ENCODE data around the gene CASP9. TPM values are rescaled to one million over a fixed set of nuclear protein-coding genes. Genes with fewer than 3 reads are reported as not detected.

The CASP9 gene
- total RNA-seq (2022; extraction: Qiagen RNA extraction) = 5.3 to 6.1 TPM (median 5.6 TPM) in 5 replicates

DNA sequence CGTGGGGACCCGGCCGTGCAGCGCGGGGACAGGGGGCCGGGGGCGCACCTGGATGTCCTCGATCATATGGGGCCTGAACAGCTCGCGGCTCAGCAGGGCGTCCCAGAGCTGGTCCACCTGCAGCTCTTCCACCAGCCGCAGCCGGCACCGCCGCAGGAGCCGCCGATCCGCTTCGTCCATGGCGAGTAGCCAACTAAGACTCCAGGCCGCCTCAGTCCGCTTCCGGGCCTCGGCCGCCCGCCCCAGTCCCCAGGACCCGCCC lies at the start of gene CASP9:
TSS of gene CASP9 (minus strand) at position 195 of the 262 bp plus-strand sequence. CDS start at position 180, 15 bp downstream.

DNA sequence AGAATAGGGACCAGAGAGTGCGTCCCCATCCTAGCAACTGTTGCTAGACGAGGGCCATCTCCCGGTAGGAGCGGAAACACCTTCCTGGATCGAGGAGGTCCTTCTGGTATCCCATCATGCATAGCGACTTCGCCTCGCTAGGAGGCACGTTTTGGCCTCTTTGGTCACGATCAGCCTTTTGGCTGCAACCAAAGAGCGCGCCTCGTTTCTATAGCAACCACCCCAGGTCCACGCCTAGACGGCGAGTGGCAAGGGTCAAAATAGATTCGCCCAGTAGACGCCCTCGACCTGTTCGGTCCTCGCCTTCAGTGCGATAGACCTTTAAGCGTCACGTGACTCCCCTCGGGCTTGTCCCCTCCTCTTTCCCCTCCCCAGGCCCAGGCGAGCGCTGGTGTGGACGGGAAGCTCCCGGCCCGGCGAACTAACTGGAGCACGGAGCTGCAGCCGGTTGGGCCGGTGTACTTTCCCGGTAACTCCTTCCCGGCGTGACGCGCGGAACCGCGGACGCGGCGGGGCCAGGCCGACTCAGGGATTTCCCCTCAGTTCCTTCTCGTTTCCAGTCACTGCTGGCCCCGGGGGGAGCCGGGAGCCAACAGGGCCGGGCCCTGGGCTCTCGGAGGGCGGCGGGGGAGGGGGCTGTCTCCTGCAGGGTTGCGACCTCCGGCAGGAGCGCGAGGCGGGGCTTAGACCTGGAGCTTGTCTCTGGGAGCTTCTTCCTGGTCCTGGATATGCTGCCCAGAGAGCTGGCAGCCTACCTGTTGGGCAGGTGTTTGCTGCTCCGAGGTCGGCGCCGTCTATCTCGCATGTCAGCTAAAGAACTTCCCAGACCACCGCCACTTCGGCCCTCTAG lies 2.7 kb upstream of the CASP9 start, which contains the start of gene DNAJC16:
TSS of gene DNAJC16 (plus strand) at position 359 of the 850 bp plus-strand sequence. CDS start 2,258 bp downstream, outside the sequence.

DNA sequence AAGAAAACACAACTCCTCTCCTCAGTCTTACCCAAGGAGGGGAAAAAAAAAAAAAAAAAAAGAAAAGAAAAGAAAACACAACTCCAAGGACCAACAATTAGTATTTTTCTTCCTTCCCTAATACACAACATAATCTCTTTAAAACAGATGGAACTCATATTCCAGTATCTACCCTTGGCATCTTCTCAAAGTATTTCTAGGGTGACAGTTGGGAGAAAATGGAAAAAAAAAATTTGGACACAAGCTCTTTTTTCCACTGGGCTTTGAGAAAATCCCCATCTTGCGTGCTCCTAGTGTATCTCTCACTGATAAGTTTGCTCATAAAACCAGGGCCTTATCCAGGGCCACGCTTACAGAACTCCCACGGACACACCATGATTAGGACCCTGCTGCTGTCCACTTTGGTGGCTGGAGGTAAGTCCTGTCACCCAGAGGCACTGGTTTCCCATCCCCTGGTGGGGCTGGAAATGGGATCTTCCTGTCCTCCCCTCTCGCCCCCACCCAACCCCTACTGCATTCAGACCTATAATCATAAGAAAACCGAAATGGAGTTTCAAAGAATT lies 48.2 kb downstream of the CASP9 start, which contains the start of gene CELA2B:
TSS of gene CELA2B (plus strand) at position 353 of the 563 bp plus-strand sequence. CDS start at position 375, 22 bp downstream.

DNA sequence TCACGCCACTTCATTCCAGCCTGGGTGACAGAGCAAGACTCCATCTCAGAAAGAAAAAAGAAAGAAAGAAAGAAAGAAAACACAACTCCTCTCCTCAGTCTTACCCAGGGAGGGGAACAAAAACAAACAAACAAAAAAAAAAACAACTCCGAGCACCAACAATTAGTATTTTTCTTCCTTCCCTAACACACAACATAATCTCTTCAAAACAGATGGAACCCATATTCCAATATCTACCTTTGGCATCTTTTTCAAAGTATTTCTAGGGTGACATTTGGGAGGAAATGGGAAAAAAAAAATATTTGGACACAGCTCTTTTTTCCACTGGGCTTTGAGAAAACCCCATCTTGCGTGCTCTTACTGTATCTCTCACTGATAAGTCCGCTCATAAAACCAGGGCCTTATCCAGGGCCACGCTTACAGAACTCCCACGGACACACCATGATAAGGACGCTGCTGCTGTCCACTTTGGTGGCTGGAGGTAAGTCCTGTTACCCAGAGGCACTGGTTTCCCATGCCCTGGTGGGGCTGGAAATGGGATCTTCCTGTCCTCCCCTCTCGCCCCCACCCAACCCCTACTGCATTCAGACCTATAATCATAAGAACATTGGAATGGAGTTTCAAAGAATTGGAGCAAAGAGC lies 67.6 kb downstream of the CASP9 start, which contains the start of gene CELA2A:
TSS of gene CELA2A (plus strand) at position 420 of the 642 bp plus-strand sequence. CDS start at position 442, 22 bp downstream.

Other genes starting within 250 kb of the CASP9 start
- gene EFHD2, start 114.3 kb downstream of the CASP9 start, total RNA-seq (2022; extraction: Qiagen RNA extraction) = 235 to 292 TPM (median 265 TPM) in 5 replicates
- gene CTRC, start 85.8 kb downstream of the CASP9 start, total RNA-seq (2022; extraction: Qiagen RNA extraction) = 0.84 to 2.3 TPM (median 1.4 TPM) in 5 replicates
- not detected in 5 replicates for gene CELA2A, start 67.5 kb downstream of the CASP9 start, total RNA-seq (2022; extraction: Qiagen RNA extraction)
- 0.14 TPM in 1 of 5 replicates, not detected in the others for gene CELA2B, start 48.1 kb downstream of the CASP9 start, total RNA-seq (2022; extraction: Qiagen RNA extraction)
- gene DNAJC16, start 2.6 kb upstream of the CASP9 start, total RNA-seq (2022; extraction: Qiagen RNA extraction) = 4.3 to 5.3 TPM (median 4.4 TPM) in 5 replicates
- 6.1 to 7.4 TPM (median 7.3 TPM) in 5 replicates for gene AGMAT, start 60.8 kb upstream of the CASP9 start, total RNA-seq (2022; extraction: Qiagen RNA extraction)
- gene DDI2, start 93.2 kb upstream of the CASP9 start, total RNA-seq (2022; extraction: Qiagen RNA extraction) = 6.0 to 9.3 TPM (median 8.4 TPM) in 5 replicates
- gene PLEKHM2, start 160.1 kb upstream of the CASP9 start, total RNA-seq (2022; extraction: Qiagen RNA extraction) = 23.0 to 26.5 TPM (median 24.1 TPM) in 5 replicates
- gene SLC25A34, start 212.0 kb upstream of the CASP9 start, total RNA-seq (2022; extraction: Qiagen RNA extraction) = 0.07 to 0.42 TPM (median 0.24 TPM) in 5 replicates
- gene TMEM82, start 218.3 kb upstream of the CASP9 start, total RNA-seq (2022; extraction: Qiagen RNA extraction) = not detected in 5 replicates
- gene FBLIM1, start 234.6 kb upstream of the CASP9 start, total RNA-seq (2022; extraction: Qiagen RNA extraction) = 19.6 to 33.7 TPM (median 26.9 TPM) in 5 replicates

All from A549 treated with Hydrocortisone at 1 μM for 4 hours (cell line).